HG03571 (cell line): ENCODE measurements around the gene TMEM225.
"Not testable (repeated sequence)": the region's sequence is repeated elsewhere in the genome, so short reads cannot be mapped to it uniquely, and the experiment has no call there.

Experiments used
- ATAC-seq: cut with Tn5 transposase; IDR thresholded peaks from one replicate; pipeline ENCODE4 v1.9.1; 2021; ENCODE audit not compliant: unreplicated experiment

TMEM225 gene

GRCh38 chr11:123885570-123885969 lies at the start of gene TMEM225:
Gene TMEM225, minus strand, starts transcription at chr11:123885670. Its CDS starts 245 bp downstream, at chr11:123885425.
- ATAC-seq = no peak

- no peak for ATAC-seq
These were observed 38.6 kb upstream of the TMEM225 start for GRCh38 chr11:123924027-123924426.

GRCh38 chr11:123920943-123921342 lies 35.5 kb upstream of the TMEM225 start:
- ATAC-seq = no peak

- ATAC-seq = no peak
These were observed 20.4 kb upstream of the TMEM225 start for GRCh38 chr11:123905826-123906225.

- ATAC-seq = no peak
These were observed 19.5 kb upstream of the TMEM225 start for GRCh38 chr11:123904932-123905331.

GRCh38 chr11:123903932-123904331 lies 18.5 kb upstream of the TMEM225 start:
- ATAC-seq = no peak

GRCh38 chr11:123901867-123902266 lies 16.4 kb upstream of the TMEM225 start, which contains the start of gene OR8D4:
Gene OR8D4, plus strand, starts transcription at chr11:123902167. Its CDS starts 4,265 bp downstream, at chr11:123906432.
- ATAC-seq = no peak

GRCh38 chr11:123899792-123900191 lies 14.3 kb upstream of the TMEM225 start:
- ATAC-seq = no peak

- ATAC-seq = no peak
These were observed 6.6 kb upstream of the TMEM225 start for GRCh38 chr11:123892031-123892430.

- ATAC-seq = no peak
These were observed 4.6 kb downstream of the TMEM225 start for GRCh38 chr11:123880912-123881311.

- ATAC-seq = not testable (repeated sequence)
These were observed 17.7 kb downstream of the TMEM225 start for GRCh38 chr11:123867795-123868194.

- ATAC-seq = not testable (repeated sequence)
These were observed 20.2 kb downstream of the TMEM225 start for GRCh38 chr11:123865293-123865692.

- ATAC-seq = no peak
These were observed 25.7 kb downstream of the TMEM225 start for GRCh38 chr11:123859731-123860130.

- no peak for ATAC-seq
These were observed 29.0 kb downstream of the TMEM225 start for GRCh38 chr11:123856444-123856843.

- ATAC-seq = no peak
These were observed 32.4 kb downstream of the TMEM225 start for GRCh38 chr11:123853038-123853437.

GRCh38 chr11:123852321-123852720 lies 33.1 kb downstream of the TMEM225 start:
- no peak for ATAC-seq

GRCh38 chr11:123851110-123851509 lies 34.4 kb downstream of the TMEM225 start:
- no peak for ATAC-seq

- ATAC-seq = no peak
These were observed 44.3 kb downstream of the TMEM225 start for GRCh38 chr11:123841174-123841573.

GRCh38 chr11:123839131-123839530 lies 46.3 kb downstream of the TMEM225 start:
- no peak for ATAC-seq

- no peak for ATAC-seq
These were observed 46.8 kb downstream of the TMEM225 start for GRCh38 chr11:123838659-123839058.

GRCh38 chr11:123838199-123838598 lies 47.3 kb downstream of the TMEM225 start:
- ATAC-seq = no peak

GRCh38 chr11:123833095-123833494 lies 52.4 kb downstream of the TMEM225 start:
- no peak for ATAC-seq
